Neural progenitor cell (in vitro differentiated cells): ENCODE results near the gene MAP3K9.

Experiments
- CTCF ChIP-seq: fragments of 200-600 bp; sonication (generic); IDR thresholded peaks from 2 replicates; pipeline ENCODE4 v1.5.1; 2017; ENCODE audit warnings: antibody characterized with exemption, mild to moderate bottlenecking
- EZH2 ChIP-seq: fragments of 200-600 bp; sonication (generic); IDR thresholded peaks from 2 replicates; pipeline ENCODE4 v1.6.1; 2017; ENCODE audit warnings: antibody characterized with exemption, mild to moderate bottlenecking, moderate library complexity

- TF ChIP-seq CTCF (no peak), EZH2 (no peak)
Measured at GRCh38 chr14:70706177-70706576, 103.1 kb downstream of the MAP3K9 start.
